Measurements from ENCODE around the gene DLST. TPM values are rescaled to one million over a fixed set of nuclear protein-coding genes. Genes with fewer than 3 reads are reported as not detected.

Gene DLST
- total RNA-seq, 1 donor from 2014 or later: 58.6 TPM

Other genes with a start within 250 kb of the DLST start
- 28.9 and 35.7 TPM in 2 replicates for gene AREL1, start 168.8 kb upstream of the DLST start, total RNA-seq
- gene FCF1, start 168.8 kb upstream of the DLST start, total RNA-seq: 21.4 and 22.9 TPM in 2 replicates
- 20.3 and 22.5 TPM in 2 replicates for gene YLPM1, start 118.6 kb upstream of the DLST start, total RNA-seq
- gene PROX2, start 5.8 kb upstream of the DLST start, total RNA-seq: not detected in 2 replicates
- gene RPS6KL1, start 41.3 kb downstream of the DLST start, total RNA-seq: 18.7 and 21.3 TPM in 2 replicates
- gene PGF, start 73.7 kb downstream of the DLST start, total RNA-seq: 6.1 and 7.0 TPM in 2 replicates
- gene EIF2B2, start 121.0 kb downstream of the DLST start, total RNA-seq: 52.5 and 73.9 TPM in 2 replicates
- gene MLH3, start 169.6 kb downstream of the DLST start, total RNA-seq: 10.3 and 10.7 TPM in 2 replicates
- 25.9 and 66.1 TPM in 2 replicates for gene ACYP1, start 182.1 kb downstream of the DLST start, total RNA-seq
- gene ZC2HC1C, start 187.7 kb downstream of the DLST start, total RNA-seq: 1.9 and 2.2 TPM in 2 replicates
- 10.9 and 17.3 TPM in 2 replicates for gene NEK9, start 245.1 kb downstream of the DLST start, total RNA-seq